Endothelial cell (in vitro differentiated cells): Measurements from ENCODE around the gene DEGS2. TPM values are rescaled to one million over a fixed set of nuclear protein-coding genes. Genes with fewer than 3 reads are reported as not detected.
A peak's percentile ranks its signal among the peaks of the same experiment; 100 is the strongest.

ENCODE experiments used
- DNase-seq: peaks from one replicate; pipeline ENCODE4 v3.0.0; 2021; ENCODE audit warnings: low spot score
- H3K27ac Mint-ChIP-seq: one replicate; pipeline ENCODE4 v1.8.0; 2021; ENCODE audit warnings: mixed read lengths, inconsistent platforms; ENCODE audit not compliant: unreplicated experiment
- H3K27me3 Mint-ChIP-seq: one replicate; pipeline ENCODE4 v1.8.0; 2021; ENCODE audit warnings: mild to moderate bottlenecking, moderate library complexity, mixed read lengths, inconsistent platforms; ENCODE audit not compliant: unreplicated experiment
- H3K36me3 Mint-ChIP-seq: one replicate; pipeline ENCODE4 v1.8.0; 2021; ENCODE audit warnings: mild to moderate bottlenecking, low read depth, mixed read lengths, inconsistent platforms; ENCODE audit not compliant: unreplicated experiment
- H3K4me1 Mint-ChIP-seq: one replicate; pipeline ENCODE4 v1.8.0; 2021; ENCODE audit warnings: mild to moderate bottlenecking, mixed read lengths, inconsistent platforms; ENCODE audit not compliant: unreplicated experiment
- H3K4me3 Mint-ChIP-seq: one replicate; pipeline ENCODE4 v1.8.0; 2021; ENCODE audit warnings: mild to moderate bottlenecking, mixed read lengths, inconsistent platforms; ENCODE audit not compliant: unreplicated experiment
- H3K9me3 Mint-ChIP-seq: one replicate; pipeline ENCODE4 v1.8.0; 2021; ENCODE audit warnings: mixed read lengths, inconsistent platforms; ENCODE audit not compliant: unreplicated experiment
- CTCF ChIP-seq: fragments of 200-600 bp; sonication (generic); IDR thresholded peaks from one replicate; pipeline ENCODE4 v1.5.0; 2021; ENCODE audit warnings: antibody characterized with exemption; ENCODE audit not compliant: unreplicated experiment
- total RNA-seq: library from RNA; stranded (reverse); fragmentation: NEBNext Ultra II Directional; extraction: Animal tissue kit (Norgen Biotek cat#: 25700); gene quantifications from one replicate; pipeline ENCODE4 v1.2.1, GENCODE V29; 2021; ENCODE audit not compliant: unreplicated experiment

Gene DEGS2
- total RNA-seq, 1 donor from 2014 or later, result not detected

- peak; percentile 100 for DNase-seq
- peak; percentile 97 for TF ChIP-seq CTCF
- no peaks in the 10 kb centered on the region for H3K36me3 Mint-ChIP-seq
- peaks cover 9% of the 10 kb centered on the region for H3K27me3 Mint-ChIP-seq
- no peaks in the 10 kb centered on the region for H3K9me3 Mint-ChIP-seq
- H3K4me3 Mint-ChIP-seq, result peak overlapping the region; percentile 45
- no peak overlapping the region for H3K27ac Mint-ChIP-seq
- H3K4me1 Mint-ChIP-seq, result peaks cover 4% of the 10 kb centered on the region
Observed at GRCh38 chr14:100192672-100193416, 33.4 kb upstream of the DEGS2 start.

GRCh38 chr14:100192250-100192671 lies 32.8 kb upstream of the DEGS2 start:
- Mint-ChIP-seq H3K27me3 (peaks cover 9% of the 10 kb centered on the region), H3K36me3 (no peaks in the 10 kb centered on the region), H3K4me3 (no peak overlapping the region), H3K4me1 (peaks cover 4% of the 10 kb centered on the region), H3K9me3 (no peaks in the 10 kb centered on the region), H3K27ac (no peak overlapping the region)
- no peak for DNase-seq
- no peak for TF ChIP-seq CTCF

- Mint-ChIP-seq H3K9me3 (no peaks in the 10 kb centered on the region), H3K4me3 (no peak overlapping the region), H3K4me1 (peaks cover 4% of the 10 kb centered on the region), H3K36me3 (no peaks in the 10 kb centered on the region), H3K27ac (no peak overlapping the region), H3K27me3 (peaks cover 9% of the 10 kb centered on the region)
- TF ChIP-seq CTCF, result no peak
- no peak for DNase-seq
Observed at GRCh38 chr14:100191584-100192249, 32.3 kb upstream of the DEGS2 start.

- Mint-ChIP-seq H3K27me3 (peaks cover 9% of the 10 kb centered on the region), H3K9me3 (no peaks in the 10 kb centered on the region), H3K4me3 (no peak overlapping the region), H3K27ac (no peak overlapping the region), H3K4me1 (peaks cover 4% of the 10 kb centered on the region), H3K36me3 (no peaks in the 10 kb centered on the region)
- no peak for TF ChIP-seq CTCF
- DNase-seq, result no peak
Observed at GRCh38 chr14:100190126-100190525, 30.7 kb upstream of the DEGS2 start.

- Mint-ChIP-seq H3K36me3 (no peaks in the 10 kb centered on the region), H3K27me3 (peaks cover 4% of the 10 kb centered on the region), H3K4me1 (peaks cover 4% of the 10 kb centered on the region), H3K4me3 (no peak overlapping the region), H3K9me3 (no peaks in the 10 kb centered on the region), H3K27ac (no peak overlapping the region)
- DNase-seq, result no peak
- TF ChIP-seq CTCF, result no peak
Observed at GRCh38 chr14:100188392-100189030, 29.1 kb upstream of the DEGS2 start.
